Subcutaneous adipose tissue (tissue), 4 donors: ENCODE measurements around the gene ATP10D. TPM values are rescaled to one million over a fixed set of nuclear protein-coding genes. Genes with fewer than 3 reads are reported as not detected.

Source experiments
- CTCF ChIP-seq: fragments of 450-650 bp; IDR thresholded peaks from one replicate; pipeline ENCODE4 v1.5.1; 2016; ENCODE audit warnings: low read depth, mild to moderate bottlenecking, control low read depth, antibody characterized with exemption, moderate library complexity
- total RNA-seq, 4 donors: library from RNA; depleted of rRNA; stranded (reverse); fragments of >200 nt; gene quantifications; one replicate each; pipeline ENCODE4 v1.1.0, GENCODE V29; 2016

ATP10D gene
- total RNA-seq, 4 donors from 2014 or later, result 12.6 to 22.4 (median 15.4) TPM

GRCh38 chr4:47505147-47505546 is 20.1 kb downstream of the ATP10D start:
- TF ChIP-seq CTCF, result no peak

- no peak for TF ChIP-seq CTCF
Observed at GRCh38 chr4:47505666-47506065, 20.6 kb downstream of the ATP10D start.

GRCh38 chr4:47510506-47511143 is 25.6 kb downstream of the ATP10D start:
- no peak for TF ChIP-seq CTCF

- no peak for TF ChIP-seq CTCF
Observed at GRCh38 chr4:47513461-47513860, 28.4 kb downstream of the ATP10D start.

GRCh38 chr4:47519239-47519883 is 34.3 kb downstream of the ATP10D start:
- no peak for TF ChIP-seq CTCF

- TF ChIP-seq CTCF, result no peak
Observed at GRCh38 chr4:47525154-47525819, 40.2 kb downstream of the ATP10D start.

- TF ChIP-seq CTCF, result no peak
Observed at GRCh38 chr4:47526281-47526680, 41.2 kb downstream of the ATP10D start.
